Psoas muscle (tissue), 8 donors: ENCODE data around the gene OR1L8. TPM values are rescaled to one million over a fixed set of nuclear protein-coding genes. Genes with fewer than 3 reads are reported as not detected.

Experiments
- ATAC-seq, 4 donors: fragments of 200-7000 bp; cut with Tn5 transposase; one replicate each; pipeline ENCODE4 v1.9.1; 2020; ENCODE audit warnings: moderate library complexity in 3 of 4, mild to moderate bottlenecking in 2 of 4
- DNase-seq, 2 donors: peaks; one replicate each; pipeline ENCODE4 v3.0.0-alpha.2; 2020
- H3K27ac ChIP-seq: fragments of 200-600 bp; one replicate; pipeline ENCODE4 v1.8.0; 2022
- H3K27me3 ChIP-seq, 3 donors: fragments of 200-600 bp in 1 of 3; one replicate each; pipeline versions ENCODE4 v1.6.1 to v1.8.0; 2013 to 2022; ENCODE audit warnings: low read length in 2 of 3, mild to moderate bottlenecking in 2 of 3, moderate library complexity in 1 of 3; ENCODE audit not compliant: insufficient read depth in 3 of 3
- H3K36me3 ChIP-seq, 2 donors: fragments of 200-600 bp in 1 of 2; one replicate each; pipeline versions ENCODE4 v1.6.1 to v1.8.0; 2013 to 2022; ENCODE audit warnings: low read depth in 1 of 2, mild to moderate bottlenecking in 1 of 2, moderate library complexity in 1 of 2; ENCODE audit not compliant: insufficient read depth in 1 of 2
- H3K4me1 ChIP-seq: fragments of 200-600 bp; one replicate; pipeline ENCODE4 v1.8.0; 2022
- H3K4me3 ChIP-seq: fragments of 200-600 bp; one replicate; pipeline ENCODE4 v1.8.0; 2022; ENCODE audit warnings: mild to moderate bottlenecking
- H3K9me3 ChIP-seq: fragments of 200-600 bp; one replicate; pipeline ENCODE4 v1.8.0; 2022
- WGBS, 3 donors: extraction: QIAGEN DNeasy Blood & Tissue Kit; methylation state at CpG; one replicate each; pipeline versions ENCODE4 v1.1.6 to v1.1.7; 2013; 5-methylcytosine and 5-hydroxymethylcytosine counted together
- intact Hi-C, 2 donors: fragments of 100-400 bp; cut with DNase I; formaldehyde crosslinking; loops; one replicate each; pipeline versions ENCODE4 v1.11.0 to v1.14.2; 2022
- polyA plus RNA-seq, 3 donors: library from polyadenylated mRNA; stranded (reverse); fragments of 200-250 nt; gene quantifications; one replicate each; pipeline ENCODE4 v1.2.3, GENCODE V29; 2013
- total RNA-seq, 4 donors: library from RNA; stranded (reverse); fragmentation: NEBNext Ultra II Directional in 2 of 4; extraction: Animal tissue kit (Norgen Biotek cat#: 25700) in 2 of 4; gene quantifications; one replicate each; pipeline versions ENCODE4 v1.2.1 to v1.2.4, GENCODE V29; 2021 to 2023
- TF ChIP-seq, protein P1 (sequence below): fragments of 200-600 bp; IDR thresholded peaks from one replicate; pipeline ENCODE4 v1.8.0; 2022; ENCODE audit warnings: antibody characterized with exemption
- donor health status: healthy with polysubstance abuse.
- donor health status: DM: no; HTN: no; CAD: no; lungs with moderate emphysema.
- donor health status: Bipolar disorder and iron deficiency.
- donor health status: healthy.
- donor health status: DM: yes; HTN: yes; CAD: no.
- donor health status: DM: no; HTN: no; CAD: no.
- donor health status: DM: no; HTN: no; CAD: no.
- donor health status: DM: yes; HTN: yes; CAD: no.

The OR1L8 gene
- total and polyA plus RNA-seq, 7 donors, result not detected

DNA sequence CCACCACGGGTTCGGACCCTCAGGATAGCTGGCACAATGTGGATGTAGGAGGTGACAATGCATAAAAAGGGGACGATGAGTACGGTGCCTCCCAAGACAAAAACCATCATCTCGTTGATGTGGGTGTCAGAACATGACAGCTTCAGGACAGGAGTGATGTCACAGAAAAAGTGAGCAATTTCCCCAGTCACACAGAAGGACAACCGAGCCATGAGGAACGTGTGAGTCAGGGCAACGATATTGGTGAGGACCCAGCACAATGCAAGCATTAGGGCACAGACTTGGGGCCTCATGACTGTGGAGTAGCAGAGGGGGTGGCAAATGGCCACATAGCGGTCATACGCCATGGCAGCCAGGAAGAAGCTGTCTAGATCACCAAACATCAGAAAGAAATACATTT, 56.6 kb downstream of the OR1L8 start:
- Histone ChIP-seq H3K36me3 (no peaks in the 10 kb centered on the region), H3K27me3 (peaks cover 0 to 5% (median 4%) of the 10 kb centered on the region in 3 donors), H3K27ac (no peak overlapping the region), H3K4me1 (no peaks in the 10 kb centered on the region), H3K4me3 (no peak overlapping the region), H3K9me3 (no peaks in the 10 kb centered on the region)
- 79 to 83% (median 83%) methylated on average over 10 of the region's 10 CpGs for WGBS, 3 donors
- intact Hi-C loops, result no loop called here
- DNase-seq (no peak), ATAC-seq (no peak)
- TF ChIP-seq, protein P1, sequence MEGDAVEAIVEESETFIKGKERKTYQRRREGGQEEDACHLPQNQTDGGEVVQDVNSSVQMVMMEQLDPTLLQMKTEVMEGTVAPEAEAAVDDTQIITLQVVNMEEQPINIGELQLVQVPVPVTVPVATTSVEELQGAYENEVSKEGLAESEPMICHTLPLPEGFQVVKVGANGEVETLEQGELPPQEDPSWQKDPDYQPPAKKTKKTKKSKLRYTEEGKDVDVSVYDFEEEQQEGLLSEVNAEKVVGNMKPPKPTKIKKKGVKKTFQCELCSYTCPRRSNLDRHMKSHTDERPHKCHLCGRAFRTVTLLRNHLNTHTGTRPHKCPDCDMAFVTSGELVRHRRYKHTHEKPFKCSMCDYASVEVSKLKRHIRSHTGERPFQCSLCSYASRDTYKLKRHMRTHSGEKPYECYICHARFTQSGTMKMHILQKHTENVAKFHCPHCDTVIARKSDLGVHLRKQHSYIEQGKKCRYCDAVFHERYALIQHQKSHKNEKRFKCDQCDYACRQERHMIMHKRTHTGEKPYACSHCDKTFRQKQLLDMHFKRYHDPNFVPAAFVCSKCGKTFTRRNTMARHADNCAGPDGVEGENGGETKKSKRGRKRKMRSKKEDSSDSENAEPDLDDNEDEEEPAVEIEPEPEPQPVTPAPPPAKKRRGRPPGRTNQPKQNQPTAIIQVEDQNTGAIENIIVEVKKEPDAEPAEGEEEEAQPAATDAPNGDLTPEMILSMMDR, result no peak

GRCh38 chr9:122519376-122519775, 63.8 kb downstream of the OR1L8 start:
- Histone ChIP-seq H3K4me3 (no peak overlapping the region), H3K27ac (no peak overlapping the region), H3K27me3 (peaks cover 2 to 27% (median 2%) of the 10 kb centered on the region in 3 donors), H3K9me3 (no peaks in the 10 kb centered on the region), H3K36me3 (no peaks in the 10 kb centered on the region), H3K4me1 (no peaks in the 10 kb centered on the region)
- ATAC-seq, result no peak
- TF ChIP-seq, protein P1, result no peak
- WGBS, 3 donors, result 84 to 92% (median 85%) methylated on average over 3 of the region's 3 CpGs
- no peak for DNase-seq
- intact Hi-C loops, result no loop called here

GRCh38 chr9:122518841-122519240, 64.3 kb downstream of the OR1L8 start, which contains the start of gene OR1J4:
Gene OR1J4 (plus strand): TSS chr9:122519141. CDS start chr9:122519141, 0 bp downstream.
- Histone ChIP-seq H3K36me3 (no peaks in the 10 kb centered on the region), H3K4me1 (no peaks in the 10 kb centered on the region), H3K27me3 (peaks cover 2 to 27% (median 2%) of the 10 kb centered on the region in 3 donors), H3K27ac (no peak within 1 kb of the TSS), H3K4me3 (no peak within 1 kb of the TSS), H3K9me3 (no peaks in the 10 kb centered on the region)
- DNase-seq, result no peak
- TF ChIP-seq, protein P1, result no peak
- ATAC-seq, result no peak
- intact Hi-C loops, result no loop called here
- WGBS, 3 donors, result 69 to 78% (median 73%) methylated on average over 4 of the region's 4 CpGs

DNA sequence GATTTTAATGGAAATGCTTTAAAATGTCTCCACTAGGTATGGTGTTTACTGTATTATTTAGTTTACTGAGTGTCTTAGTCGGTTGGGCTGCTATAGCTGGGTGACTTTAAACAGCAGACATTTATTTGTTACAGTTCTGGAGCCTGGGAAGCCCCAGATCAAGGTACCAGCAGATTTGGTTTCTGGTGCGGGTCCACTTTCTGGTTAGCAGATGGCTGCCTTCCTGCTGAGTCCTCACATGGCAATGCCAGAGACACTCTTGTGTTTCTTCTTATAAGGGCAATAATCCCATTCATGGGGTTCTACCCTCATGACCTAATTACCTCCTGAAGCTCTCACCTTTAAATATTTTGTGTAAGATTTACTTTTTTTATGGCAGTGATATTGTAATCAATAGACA, 65.0 kb downstream of the OR1L8 start:
- Histone ChIP-seq H3K36me3 (no peaks in the 10 kb centered on the region), H3K9me3 (no peaks in the 10 kb centered on the region), H3K4me1 (no peaks in the 10 kb centered on the region), H3K4me3 (no peak overlapping the region), H3K27ac (no peak overlapping the region), H3K27me3 (peaks cover 1 to 27% (median 2%) of the 10 kb centered on the region in 3 donors)
- intact Hi-C loops, result no loop called here
- TF ChIP-seq, protein P1, result no peak
- no peak for DNase-seq
- ATAC-seq, result no peak
- 56 to 65% (median 58%) methylated on average over 2 of the region's 2 CpGs for WGBS, 3 donors

Other genes starting within 250 kb of the OR1L8 start
- gene PTGS1, start 212.4 kb downstream of the OR1L8 start, total RNA-seq, result 1 to 10 TPM in 3 of 4 donors, under 1 TPM in 1; 0.78 to 3.8 (median 1.8) TPM
- gene PTGS1, start 212.4 kb downstream of the OR1L8 start, polyA plus RNA-seq, result 1 to 10 TPM in 1 of 3 donors, under 1 TPM in 2; 0.56 to 5.6 (median 0.62) TPM
- not detected for gene OR1J1, start 105.5 kb downstream of the OR1L8 start, total RNA-seq
- gene OR1J1, start 105.5 kb downstream of the OR1L8 start, polyA plus RNA-seq, result not detected
- gene OR1J2, start 72.6 kb downstream of the OR1L8 start, total RNA-seq, result not detected
- not detected for gene OR1J2, start 72.6 kb downstream of the OR1L8 start, polyA plus RNA-seq
- gene OR1J4, start 64.2 kb downstream of the OR1L8 start, total RNA-seq, result not detected
- not detected for gene OR1J4, start 64.2 kb downstream of the OR1L8 start, polyA plus RNA-seq
- gene OR1N1, start 56.1 kb downstream of the OR1L8 start, total RNA-seq, result not detected
- not detected for gene OR1N1, start 56.1 kb downstream of the OR1L8 start, polyA plus RNA-seq
- not detected for gene OR1N2, start 30.3 kb downstream of the OR1L8 start, total RNA-seq
- not detected for gene OR1N2, start 30.3 kb downstream of the OR1L8 start, polyA plus RNA-seq
- not detected for gene OR1Q1, start 31.4 kb upstream of the OR1L8 start, total RNA-seq
- gene OR1Q1, start 31.4 kb upstream of the OR1L8 start, polyA plus RNA-seq, result not detected
- not detected for gene OR1B1, start 74.2 kb upstream of the OR1L8 start, total RNA-seq
- gene OR1B1, start 74.2 kb upstream of the OR1L8 start, polyA plus RNA-seq, result not detected
- gene OR1L1, start 78.3 kb upstream of the OR1L8 start, total RNA-seq, result not detected
- gene OR1L1, start 78.3 kb upstream of the OR1L8 start, polyA plus RNA-seq, result not detected
- gene OR1L3, start 91.7 kb upstream of the OR1L8 start, total RNA-seq, result not detected
- not detected for gene OR1L3, start 91.7 kb upstream of the OR1L8 start, polyA plus RNA-seq
- gene OR1L4, start 140.6 kb upstream of the OR1L8 start, total RNA-seq, result not detected
- gene OR1L4, start 140.6 kb upstream of the OR1L8 start, polyA plus RNA-seq, result not detected
- gene OR1L6, start 158.9 kb upstream of the OR1L8 start, total RNA-seq, result not detected
- not detected for gene OR1L6, start 158.9 kb upstream of the OR1L8 start, polyA plus RNA-seq
- gene OR5C1, start 205.5 kb upstream of the OR1L8 start, total RNA-seq, result not detected
- not detected for gene OR5C1, start 205.5 kb upstream of the OR1L8 start, polyA plus RNA-seq
- gene OR1K1, start 216.7 kb upstream of the OR1L8 start, total RNA-seq, result not detected
- not detected for gene OR1K1, start 216.7 kb upstream of the OR1L8 start, polyA plus RNA-seq
- 1 to 10 TPM; 4.1 to 5.7 (median 4.5) TPM for gene PDCL, start 245.2 kb upstream of the OR1L8 start, total RNA-seq
- 1 to 10 TPM; 3.8 to 5.1 (median 4.7) TPM for gene PDCL, start 245.2 kb upstream of the OR1L8 start, polyA plus RNA-seq